ENCODE data around the gene PPM1D. TPM values are rescaled to one million over a fixed set of nuclear protein-coding genes. Genes with fewer than 3 reads are reported as not detected.

PPM1D gene
- total and polyA plus RNA-seq, 2 of the 13 experiments (the other 11 are each of a cell fraction or from before 2014, with no cell fraction given) = 8.0 to 26.2 TPM

DNA sequence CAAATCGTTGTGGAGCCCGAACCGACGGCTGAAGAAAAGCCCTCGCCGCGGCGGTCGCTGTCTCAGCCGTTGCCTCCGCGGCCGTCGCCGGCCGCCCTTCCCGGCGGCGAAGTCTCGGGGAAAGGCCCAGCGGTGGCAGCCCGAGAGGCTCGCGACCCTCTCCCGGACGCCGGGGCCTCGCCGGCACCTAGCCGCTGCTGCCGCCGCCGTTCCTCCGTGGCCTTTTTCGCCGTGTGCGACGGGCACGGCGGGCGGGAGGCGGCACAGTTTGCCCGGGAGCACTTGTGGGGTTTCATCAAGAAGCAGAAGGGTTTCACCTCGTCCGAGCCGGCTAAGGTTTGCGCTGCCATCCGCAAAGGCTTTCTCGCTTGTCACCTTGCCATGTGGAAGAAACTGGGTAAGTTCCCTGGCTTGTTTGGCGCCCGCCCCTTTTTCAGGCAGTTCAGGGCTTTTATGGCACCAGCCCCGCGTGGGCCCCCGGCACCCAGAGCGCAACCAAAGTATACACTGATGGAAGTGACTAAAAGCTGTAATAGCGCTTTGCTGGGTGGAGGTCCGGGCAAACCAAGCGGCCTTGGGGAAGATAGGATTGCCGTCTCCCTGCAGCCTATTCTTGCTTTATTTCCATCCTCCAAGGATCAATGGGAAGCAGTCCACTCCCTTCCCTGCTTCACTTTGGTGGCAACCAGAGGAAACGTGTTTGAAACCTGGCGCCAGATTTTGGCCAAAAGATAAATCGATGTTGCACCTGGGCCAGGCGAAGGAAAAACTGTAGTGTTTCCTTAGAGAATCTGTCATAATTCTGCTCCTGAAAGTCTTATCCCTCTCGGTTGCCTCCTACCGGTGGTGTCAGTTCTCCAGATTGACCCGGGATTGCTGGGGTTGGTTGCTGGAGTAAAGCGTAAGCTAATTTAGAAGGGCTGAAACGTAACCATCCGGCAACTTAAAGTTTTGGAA, 775 bp downstream of the PPM1D start (continued):
- TF ChIP-seq, protein P1, sequence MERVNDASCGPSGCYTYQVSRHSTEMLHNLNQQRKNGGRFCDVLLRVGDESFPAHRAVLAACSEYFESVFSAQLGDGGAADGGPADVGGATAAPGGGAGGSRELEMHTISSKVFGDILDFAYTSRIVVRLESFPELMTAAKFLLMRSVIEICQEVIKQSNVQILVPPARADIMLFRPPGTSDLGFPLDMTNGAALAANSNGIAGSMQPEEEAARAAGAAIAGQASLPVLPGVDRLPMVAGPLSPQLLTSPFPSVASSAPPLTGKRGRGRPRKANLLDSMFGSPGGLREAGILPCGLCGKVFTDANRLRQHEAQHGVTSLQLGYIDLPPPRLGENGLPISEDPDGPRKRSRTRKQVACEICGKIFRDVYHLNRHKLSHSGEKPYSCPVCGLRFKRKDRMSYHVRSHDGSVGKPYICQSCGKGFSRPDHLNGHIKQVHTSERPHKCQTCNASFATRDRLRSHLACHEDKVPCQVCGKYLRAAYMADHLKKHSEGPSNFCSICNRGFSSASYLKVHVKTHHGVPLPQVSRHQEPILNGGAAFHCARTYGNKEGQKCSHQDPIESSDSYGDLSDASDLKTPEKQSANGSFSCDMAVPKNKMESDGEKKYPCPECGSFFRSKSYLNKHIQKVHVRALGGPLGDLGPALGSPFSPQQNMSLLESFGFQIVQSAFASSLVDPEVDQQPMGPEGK (CRISPR knock-in tag; IDR thresholded peaks at IDR 0.05) = peak; percentile 37
- TF ChIP-seq, protein P2, sequence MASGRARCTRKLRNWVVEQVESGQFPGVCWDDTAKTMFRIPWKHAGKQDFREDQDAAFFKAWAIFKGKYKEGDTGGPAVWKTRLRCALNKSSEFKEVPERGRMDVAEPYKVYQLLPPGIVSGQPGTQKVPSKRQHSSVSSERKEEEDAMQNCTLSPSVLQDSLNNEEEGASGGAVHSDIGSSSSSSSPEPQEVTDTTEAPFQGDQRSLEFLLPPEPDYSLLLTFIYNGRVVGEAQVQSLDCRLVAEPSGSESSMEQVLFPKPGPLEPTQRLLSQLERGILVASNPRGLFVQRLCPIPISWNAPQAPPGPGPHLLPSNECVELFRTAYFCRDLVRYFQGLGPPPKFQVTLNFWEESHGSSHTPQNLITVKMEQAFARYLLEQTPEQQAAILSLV (CRISPR knock-in tag; IDR thresholded peaks at IDR 0.05; ENCODE audit: borderline replicate concordance) = no peak
- TF ChIP-seq PCBP1 (IDR thresholded peaks at IDR 0.05; ENCODE audit: borderline replicate concordance, low read depth, low read length) (no peak), ZFP82 (CRISPR knock-in tag; IDR thresholded peaks at IDR 0.05; ENCODE audit: borderline replicate concordance) (peak; percentile 82; the same call in 1 of the 2 replicates), PTBP1 (IDR thresholded peaks at IDR 0.05; ENCODE audit: low read depth, low read length, poor library complexity, severe bottlenecking) (no peak), TCF12 (IDR thresholded peaks at IDR 0.05) (no peak), TCF12 (CRISPR knock-in tag; IDR thresholded peaks at IDR 0.05) (no peak), ZNF674 (CRISPR knock-in tag; IDR thresholded peaks at IDR 0.05; ENCODE audit: low read depth) (peak; percentile 78; the same call in 1 of the 2 replicates), SMAD3 (CRISPR knock-in tag; IDR thresholded peaks at IDR 0.05) (no peak), ISX (CRISPR knock-in tag; conservative IDR thresholded peaks at IDR 0.05) (no peak)
- TF ChIP-seq, protein P3, sequence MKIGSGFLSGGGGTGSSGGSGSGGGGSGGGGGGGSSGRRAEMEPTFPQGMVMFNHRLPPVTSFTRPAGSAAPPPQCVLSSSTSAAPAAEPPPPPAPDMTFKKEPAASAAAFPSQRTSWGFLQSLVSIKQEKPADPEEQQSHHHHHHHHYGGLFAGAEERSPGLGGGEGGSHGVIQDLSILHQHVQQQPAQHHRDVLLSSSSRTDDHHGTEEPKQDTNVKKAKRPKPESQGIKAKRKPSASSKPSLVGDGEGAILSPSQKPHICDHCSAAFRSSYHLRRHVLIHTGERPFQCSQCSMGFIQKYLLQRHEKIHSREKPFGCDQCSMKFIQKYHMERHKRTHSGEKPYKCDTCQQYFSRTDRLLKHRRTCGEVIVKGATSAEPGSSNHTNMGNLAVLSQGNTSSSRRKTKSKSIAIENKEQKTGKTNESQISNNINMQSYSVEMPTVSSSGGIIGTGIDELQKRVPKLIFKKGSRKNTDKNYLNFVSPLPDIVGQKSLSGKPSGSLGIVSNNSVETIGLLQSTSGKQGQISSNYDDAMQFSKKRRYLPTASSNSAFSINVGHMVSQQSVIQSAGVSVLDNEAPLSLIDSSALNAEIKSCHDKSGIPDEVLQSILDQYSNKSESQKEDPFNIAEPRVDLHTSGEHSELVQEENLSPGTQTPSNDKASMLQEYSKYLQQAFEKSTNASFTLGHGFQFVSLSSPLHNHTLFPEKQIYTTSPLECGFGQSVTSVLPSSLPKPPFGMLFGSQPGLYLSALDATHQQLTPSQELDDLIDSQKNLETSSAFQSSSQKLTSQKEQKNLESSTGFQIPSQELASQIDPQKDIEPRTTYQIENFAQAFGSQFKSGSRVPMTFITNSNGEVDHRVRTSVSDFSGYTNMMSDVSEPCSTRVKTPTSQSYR (CRISPR knock-in tag; IDR thresholded peaks at IDR 0.05; ENCODE audit: borderline replicate concordance) = no peak
- TF ChIP-seq, protein P4, sequence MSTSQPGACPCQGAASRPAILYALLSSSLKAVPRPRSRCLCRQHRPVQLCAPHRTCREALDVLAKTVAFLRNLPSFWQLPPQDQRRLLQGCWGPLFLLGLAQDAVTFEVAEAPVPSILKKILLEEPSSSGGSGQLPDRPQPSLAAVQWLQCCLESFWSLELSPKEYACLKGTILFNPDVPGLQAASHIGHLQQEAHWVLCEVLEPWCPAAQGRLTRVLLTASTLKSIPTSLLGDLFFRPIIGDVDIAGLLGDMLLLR (CRISPR knock-in tag; IDR thresholded peaks at IDR 0.05) = 0 out of 2 replicates have a peak, but pooled peaks have one; percentile 60
- TF ChIP-seq, protein P5, sequence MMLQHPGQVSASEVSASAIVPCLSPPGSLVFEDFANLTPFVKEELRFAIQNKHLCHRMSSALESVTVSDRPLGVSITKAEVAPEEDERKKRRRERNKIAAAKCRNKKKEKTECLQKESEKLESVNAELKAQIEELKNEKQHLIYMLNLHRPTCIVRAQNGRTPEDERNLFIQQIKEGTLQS (CRISPR knock-in tag; IDR thresholded peaks at IDR 0.05) = peak; percentile 35; the same call in 1 of the 2 replicates
- TF ChIP-seq, protein P6, sequence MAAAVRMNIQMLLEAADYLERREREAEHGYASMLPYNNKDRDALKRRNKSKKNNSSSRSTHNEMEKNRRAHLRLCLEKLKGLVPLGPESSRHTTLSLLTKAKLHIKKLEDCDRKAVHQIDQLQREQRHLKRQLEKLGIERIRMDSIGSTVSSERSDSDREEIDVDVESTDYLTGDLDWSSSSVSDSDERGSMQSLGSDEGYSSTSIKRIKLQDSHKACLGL (CRISPR knock-in tag; IDR thresholded peaks at IDR 0.05) = peak; percentile 20; the same call in 1 of the 2 replicates
- TF ChIP-seq, protein P7, sequence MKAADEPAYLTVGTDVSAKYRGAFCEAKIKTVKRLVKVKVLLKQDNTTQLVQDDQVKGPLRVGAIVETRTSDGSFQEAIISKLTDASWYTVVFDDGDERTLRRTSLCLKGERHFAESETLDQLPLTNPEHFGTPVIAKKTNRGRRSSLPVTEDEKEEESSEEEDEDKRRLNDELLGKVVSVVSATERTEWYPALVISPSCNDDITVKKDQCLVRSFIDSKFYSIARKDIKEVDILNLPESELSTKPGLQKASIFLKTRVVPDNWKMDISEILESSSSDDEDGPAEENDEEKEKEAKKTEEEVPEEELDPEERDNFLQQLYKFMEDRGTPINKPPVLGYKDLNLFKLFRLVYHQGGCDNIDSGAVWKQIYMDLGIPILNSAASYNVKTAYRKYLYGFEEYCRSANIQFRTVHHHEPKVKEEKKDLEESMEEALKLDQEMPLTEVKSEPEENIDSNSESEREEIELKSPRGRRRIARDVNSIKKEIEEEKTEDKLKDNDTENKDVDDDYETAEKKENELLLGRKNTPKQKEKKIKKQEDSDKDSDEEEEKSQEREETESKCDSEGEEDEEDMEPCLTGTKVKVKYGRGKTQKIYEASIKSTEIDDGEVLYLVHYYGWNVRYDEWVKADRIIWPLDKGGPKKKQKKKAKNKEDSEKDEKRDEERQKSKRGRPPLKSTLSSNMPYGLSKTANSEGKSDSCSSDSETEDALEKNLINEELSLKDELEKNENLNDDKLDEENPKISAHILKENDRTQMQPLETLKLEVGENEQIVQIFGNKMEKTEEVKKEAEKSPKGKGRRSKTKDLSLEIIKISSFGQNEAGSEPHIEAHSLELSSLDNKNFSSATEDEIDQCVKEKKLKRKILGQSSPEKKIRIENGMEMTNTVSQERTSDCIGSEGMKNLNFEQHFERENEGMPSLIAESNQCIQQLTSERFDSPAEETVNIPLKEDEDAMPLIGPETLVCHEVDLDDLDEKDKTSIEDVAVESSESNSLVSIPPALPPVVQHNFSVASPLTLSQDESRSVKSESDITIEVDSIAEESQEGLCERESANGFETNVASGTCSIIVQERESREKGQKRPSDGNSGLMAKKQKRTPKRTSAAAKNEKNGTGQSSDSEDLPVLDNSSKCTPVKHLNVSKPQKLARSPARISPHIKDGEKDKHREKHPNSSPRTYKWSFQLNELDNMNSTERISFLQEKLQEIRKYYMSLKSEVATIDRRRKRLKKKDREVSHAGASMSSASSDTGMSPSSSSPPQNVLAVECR (CRISPR knock-in tag; IDR thresholded peaks at IDR 0.05; ENCODE audit: borderline replicate concordance) = 0 out of 2 replicates have a peak, but pooled peaks have one; percentile 42

All from HepG2 (cell line).